Panc1 (cell line): ENCODE results near the gene FRMPD4. TPM values are rescaled to one million over a fixed set of nuclear protein-coding genes. Genes with fewer than 3 reads are reported as not detected.

ENCODE experiments used
- ATAC-seq: fragments of 200-7000 bp; cut with Tn5 transposase; 2 replicates; pipeline ENCODE4 v1.9.1; 2020; ENCODE audit warnings: mild to moderate bottlenecking, moderate library complexity
- BruUV-seq: library from RNA; stranded (reverse); fragments of 400-500 nt; replicated peaks from 2 replicates; lab custom pipeline; 2021; lab: Mats Ljungman, UMichigan
- CTCF ChIA-PET: fragments of 300-600 bp; sonication (Branson Sonifier 250); formaldehyde crosslinking; loops from one replicate; lab custom pipeline; 2022; ENCODE audit warnings: antibody characterized with exemption; lab: Charles Lee
- POLR2A ChIA-PET: fragments of 300-600 bp; sonication (Branson Sonifier 250); formaldehyde crosslinking; loops from one replicate; lab custom pipeline; 2022; ENCODE audit warnings: antibody characterized with exemption; lab: Charles Lee
- DNase-seq: peaks from one replicate; pipeline ENCODE4 v3.0.0-alpha.2; 2010; ENCODE audit warnings: low read depth, low spot score
- H3K27ac ChIP-seq: 2 replicates; pipeline ENCODE4 v1.5.1; 2011; ENCODE audit warnings: mild to moderate bottlenecking, low read length, inconsistent platforms
- H3K27me3 ChIP-seq: fragments of 200-500 bp; sonication (Bioruptor generic); 2 replicates; pipeline ENCODE4 v1.6.0; 2014; ENCODE audit warnings: low read length, inconsistent platforms; ENCODE audit not compliant: control insufficient read depth, insufficient read depth
- H3K36me3 ChIP-seq: fragments of 200-500 bp; sonication (Bioruptor generic); 2 replicates; pipeline ENCODE4 v1.5.1; 2014; ENCODE audit warnings: inconsistent platforms, mild to moderate bottlenecking, low read length, moderate library complexity; ENCODE audit not compliant: control insufficient read depth, insufficient read depth
- H3K4me1 ChIP-seq: 2 replicates; pipeline ENCODE4 v1.5.1; 2011; ENCODE audit warnings: inconsistent platforms, mild to moderate bottlenecking, low read length, moderate library complexity; ENCODE audit not compliant: control insufficient read depth, insufficient read depth
- H3K4me3 ChIP-seq, 2 experiments: 2 replicates each; pipeline ENCODE4 v1.5.1; 2011 to 2012; ENCODE audit warnings: low read depth in 2 of 2, low read length in 2 of 2, mild to moderate bottlenecking in 2 of 2, inconsistent platforms in 1 of 2, moderate library complexity in 1 of 2
- H3K9me3 ChIP-seq: fragments of 200-500 bp; sonication (Bioruptor generic); 2 replicates; pipeline ENCODE4 v1.5.1; 2014; ENCODE audit warnings: low read depth, mild to moderate bottlenecking, inconsistent platforms, low read length, moderate library complexity; ENCODE audit not compliant: control insufficient read depth, insufficient read depth
- CTCF ChIP-seq: fragments of 450-650 bp; IDR thresholded peaks from 2 replicates; pipeline ENCODE4 v1.5.1; 2017; ENCODE audit warnings: mild to moderate bottlenecking
- POLR2AphosphoS5 ChIP-seq: IDR thresholded peaks from 2 replicates; pipeline ENCODE4 v1.6.1; 2012; ENCODE audit warnings: mild to moderate bottlenecking, low read depth, low read length, moderate library complexity
- REST ChIP-seq, 2 experiments: IDR thresholded peaks; 2 replicates each; pipeline ENCODE4 v1.6.1; 2011 to 2012; ENCODE audit warnings: low read depth in 2 of 2, control low read depth in 1 of 2, low read length in 1 of 2, mild to moderate bottlenecking in 1 of 2, moderate library complexity in 1 of 2; ENCODE audit not compliant: insufficient read depth in 1 of 2
- SIN3A ChIP-seq: IDR thresholded peaks from 2 replicates; pipeline ENCODE4 v1.6.1; 2012; ENCODE audit warnings: low read depth, mild to moderate bottlenecking, low read length, moderate library complexity, borderline replicate concordance; ENCODE audit not compliant: insufficient read depth
- TCF7L2 ChIP-seq: IDR thresholded peaks from 2 replicates; pipeline ENCODE4 v1.6.1; 2011; ENCODE audit warnings: mild to moderate bottlenecking, low read depth, low read length, inconsistent platforms
- in situ Hi-C: cut with HindIII; loops from 2 replicates; pipeline ENCODE4 v1.10.0; 2016; ENCODE audit warnings: low sequenced_read_pairs, low pct_unique_long_range_greater_than_20kb
- intact Hi-C: fragments of 100-400 bp; cut with micrococcal nuclease; formaldehyde crosslinking; loops from one replicate; pipeline ENCODE4 v1.10.0; 2022; ENCODE audit not compliant: unreplicated experiment
- total RNA-seq: library from RNA; stranded (reverse); gene quantifications from one replicate; pipeline ENCODE4 v1.2.1, GENCODE V29; 2021; ENCODE audit not compliant: unreplicated experiment

Gene FRMPD4
- total RNA-seq, 1 experiment from 2014 or later = not detected

- Histone ChIP-seq H3K27ac (no peak overlapping the region), H3K9me3 (no peaks in the 10 kb centered on the region), H3K27me3 (no peaks in the 10 kb centered on the region), H3K4me3 (no peak overlapping the region), H3K4me1 (no peaks in the 10 kb centered on the region), H3K36me3 (no peaks in the 10 kb centered on the region)
- no peak for TF ChIP-seq SIN3A
- no TSS peak for BruUV-seq
- POLR2A ChIA-PET = interaction anchor here (0.6 kb wide), 1 partner anchor 139 kb away, joined by 3 read pairs; no protein-coding TSS in a partner anchor
- ATAC-seq = no peak
- no peak for DNase-seq
- in situ Hi-C loops = no loop called here
- intact Hi-C loops = no loop called here
- CTCF ChIA-PET = no interaction called here
Observed at GRCh38 chrX:12579311-12579710, 441.0 kb downstream of the FRMPD4 start.

- intact Hi-C loops (no loop called here), in situ Hi-C loops (no loop called here)
- Histone ChIP-seq H3K4me1 (no peaks in the 10 kb centered on the region), H3K36me3 (no peaks in the 10 kb centered on the region), H3K27ac (no peak overlapping the region), H3K4me3 (no peak overlapping the region), H3K9me3 (no peaks in the 10 kb centered on the region), H3K27me3 (no peaks in the 10 kb centered on the region)
- CTCF ChIA-PET = no interaction called here
- no TSS peak for BruUV-seq
- DNase-seq = no peak
- POLR2A ChIA-PET = interaction anchor here (0.7 kb wide), 1 partner anchor 45 kb away, joined by 4 read pairs; no protein-coding TSS in a partner anchor
- ATAC-seq = no peak
- TF ChIP-seq TCF7L2 (no peak), POLR2AphosphoS5 (no peak), REST (IDR thresholded peaks at IDR 0.05; ENCODE audit: insufficient read depth in 1 of 2, low read depth in 2 of 2, low read length in 1 of 2) (no peak)
Observed at GRCh38 chrX:12580548-12580947, 442.3 kb downstream of the FRMPD4 start.

GRCh38 chrX:12581546-12581945, 443.3 kb downstream of the FRMPD4 start:
- no peaks in the 10 kb centered on the region for H3K27me3 ChIP-seq
- H3K4me3 ChIP-seq = no peak overlapping the region
- no peak for ATAC-seq
- ChIA-PET CTCF (no interaction called here), POLR2A (no interaction called here)
- H3K4me1 ChIP-seq = no peaks in the 10 kb centered on the region
- H3K9me3 ChIP-seq = no peaks in the 10 kb centered on the region
- TF ChIP-seq CTCF (no peak), REST (IDR thresholded peaks at IDR 0.05; ENCODE audit: insufficient read depth in 1 of 2, low read depth in 2 of 2, low read length in 1 of 2) (no peak), POLR2AphosphoS5 (no peak)
- no TSS peak for BruUV-seq
- no peaks in the 10 kb centered on the region for H3K36me3 ChIP-seq
- DNase-seq = no peak
- in situ Hi-C loops (no loop called here), intact Hi-C loops (no loop called here)
- no peak overlapping the region for H3K27ac ChIP-seq
